Measurements from ENCODE around the gene ERFL.

ERFL gene

DNA sequence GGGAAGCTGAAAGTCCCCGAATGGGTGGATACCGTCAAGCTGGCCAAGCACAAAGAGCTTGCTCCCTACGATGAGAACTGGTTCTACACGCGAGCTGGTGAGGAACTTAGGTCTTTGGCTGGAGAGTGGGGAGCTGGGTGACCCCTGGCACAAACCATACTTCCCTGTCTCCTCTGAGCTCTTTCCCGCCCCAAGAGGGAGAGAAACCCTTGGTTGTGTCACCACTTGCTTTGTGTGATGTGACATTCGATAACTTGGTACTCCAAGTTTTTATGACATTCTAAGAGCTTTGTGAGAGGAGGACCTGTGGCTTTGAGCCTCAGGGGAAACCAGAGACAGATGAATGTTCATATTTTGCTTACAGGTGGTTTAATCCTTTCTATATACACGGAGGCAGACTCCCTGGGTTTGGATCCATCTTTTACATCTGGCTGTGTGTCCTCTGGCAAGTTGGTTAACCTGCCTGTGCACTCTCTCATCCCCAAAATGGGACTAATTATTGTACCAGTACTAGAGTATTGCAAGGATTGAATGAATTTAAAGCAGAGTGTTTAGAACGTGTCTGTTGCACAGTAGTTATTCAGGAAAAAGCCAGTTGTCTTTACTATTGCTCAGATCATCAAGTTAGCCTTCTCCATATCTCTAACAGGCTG, 67.0 kb downstream of the ERFL start:
- ChIA-PET POLR2A (interaction anchor here (0.6 to 3.9 kb wide), 8 partner anchors 10 to 97 kb away, joined by 3 to 118 read pairs (median 22); partner anchors contain the start of genes ARHGEF1 and RABAC1), CTCF (interaction anchor here (0.6 to 4.3 kb wide), 7 partner anchors 9 to 382 kb away, joined by 3 to 34 read pairs (median 10); no protein-coding TSS in a partner anchor)
- Histone ChIP-seq H3K27ac (ENCODE audit: extremely low read depth, low read depth, low read length) (peak overlapping the region; percentile 100), H3K9me3 (ENCODE audit: control insufficient read depth, insufficient read depth, low read depth, low read length) (no peaks in the 10 kb centered on the region), H3K36me3 (ENCODE audit: control insufficient read depth in 2 of 2, insufficient read depth in 1 of 2, low read length in 2 of 2) (peaks cover 56% of the 10 kb centered on the region in 2 experiments), H3K4me1 (ENCODE audit: control insufficient read depth, insufficient read depth, low read length) (peaks cover 28% of the 10 kb centered on the region), H3K4me3 (ENCODE audit: low read depth, low read length) (peak overlapping the region; percentile 89)
- TF ChIP-seq HOXD13 (CRISPR knock-in tag; IDR thresholded peaks at IDR 0.05; ENCODE audit: borderline replicate concordance) (no peak), PRDM1 (tag by site-specific recombination; IDR thresholded peaks at IDR 0.05) (no peak), ZNF335 (tag by site-specific recombination; conservative IDR thresholded peaks at IDR 0.05) (0 out of 2 replicates have a peak, but pooled peaks have one; percentile 21), ZNF830 (tag by site-specific recombination; IDR thresholded peaks at IDR 0.05; ENCODE audit: low read depth) (no peak), SCRT1 (tag by site-specific recombination; IDR thresholded peaks at IDR 0.05; ENCODE audit: borderline replicate concordance) (peak; percentile 97), ZNF664 (tag by site-specific recombination; IDR thresholded peaks at IDR 0.05) (no peak), ZNF341 (tag by site-specific recombination; IDR thresholded peaks at IDR 0.05; ENCODE audit: low read depth) (no peak), ZNF610 (tag by site-specific recombination; IDR thresholded peaks at IDR 0.05; ENCODE audit: borderline replicate concordance) (no peak), SCRT2 (tag by site-specific recombination; IDR thresholded peaks at IDR 0.05) (peak; percentile 95), ZNF214 (tag by site-specific recombination; IDR thresholded peaks at IDR 0.05; ENCODE audit: borderline replicate concordance) (no peak), ZSCAN30 (tag by site-specific recombination; IDR thresholded peaks at IDR 0.05) (no peak), IKZF3 (tag by site-specific recombination; IDR thresholded peaks at IDR 0.05) (no peak)
- TF ChIP-seq, protein P1, sequence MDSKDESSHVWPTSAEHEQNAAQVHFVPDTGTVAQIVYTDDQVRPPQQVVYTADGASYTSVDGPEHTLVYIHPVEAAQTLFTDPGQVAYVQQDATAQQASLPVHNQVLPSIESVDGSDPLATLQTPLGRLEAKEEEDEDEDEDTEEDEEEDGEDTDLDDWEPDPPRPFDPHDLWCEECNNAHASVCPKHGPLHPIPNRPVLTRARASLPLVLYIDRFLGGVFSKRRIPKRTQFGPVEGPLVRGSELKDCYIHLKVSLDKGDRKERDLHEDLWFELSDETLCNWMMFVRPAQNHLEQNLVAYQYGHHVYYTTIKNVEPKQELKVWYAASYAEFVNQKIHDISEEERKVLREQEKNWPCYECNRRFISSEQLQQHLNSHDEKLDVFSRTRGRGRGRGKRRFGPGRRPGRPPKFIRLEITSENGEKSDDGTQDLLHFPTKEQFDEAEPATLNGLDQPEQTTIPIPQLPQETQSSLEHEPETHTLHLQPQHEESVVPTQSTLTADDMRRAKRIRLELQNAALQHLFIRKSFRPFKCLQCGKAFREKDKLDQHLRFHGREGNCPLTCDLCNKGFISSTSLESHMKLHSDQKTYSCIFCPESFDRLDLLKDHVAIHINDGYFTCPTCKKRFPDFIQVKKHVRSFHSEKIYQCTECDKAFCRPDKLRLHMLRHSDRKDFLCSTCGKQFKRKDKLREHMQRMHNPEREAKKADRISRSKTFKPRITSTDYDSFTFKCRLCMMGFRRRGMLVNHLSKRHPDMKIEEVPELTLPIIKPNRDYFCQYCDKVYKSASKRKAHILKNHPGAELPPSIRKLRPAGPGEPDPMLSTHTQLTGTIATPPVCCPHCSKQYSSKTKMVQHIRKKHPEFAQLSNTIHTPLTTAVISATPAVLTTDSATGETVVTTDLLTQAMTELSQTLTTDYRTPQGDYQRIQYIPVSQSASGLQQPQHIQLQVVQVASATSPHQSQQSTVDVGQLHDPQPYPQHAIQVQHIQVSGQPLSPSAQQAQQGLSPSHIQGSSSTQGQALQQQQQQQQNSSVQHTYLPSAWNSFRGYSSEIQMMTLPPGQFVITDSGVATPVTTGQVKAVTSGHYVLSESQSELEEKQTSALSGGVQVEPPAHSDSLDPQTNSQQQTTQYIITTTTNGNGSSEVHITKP (tag by site-specific recombination; IDR thresholded peaks at IDR 0.05), result 0 out of 2 replicates have a peak, but pooled peaks have one; percentile 21

DNA sequence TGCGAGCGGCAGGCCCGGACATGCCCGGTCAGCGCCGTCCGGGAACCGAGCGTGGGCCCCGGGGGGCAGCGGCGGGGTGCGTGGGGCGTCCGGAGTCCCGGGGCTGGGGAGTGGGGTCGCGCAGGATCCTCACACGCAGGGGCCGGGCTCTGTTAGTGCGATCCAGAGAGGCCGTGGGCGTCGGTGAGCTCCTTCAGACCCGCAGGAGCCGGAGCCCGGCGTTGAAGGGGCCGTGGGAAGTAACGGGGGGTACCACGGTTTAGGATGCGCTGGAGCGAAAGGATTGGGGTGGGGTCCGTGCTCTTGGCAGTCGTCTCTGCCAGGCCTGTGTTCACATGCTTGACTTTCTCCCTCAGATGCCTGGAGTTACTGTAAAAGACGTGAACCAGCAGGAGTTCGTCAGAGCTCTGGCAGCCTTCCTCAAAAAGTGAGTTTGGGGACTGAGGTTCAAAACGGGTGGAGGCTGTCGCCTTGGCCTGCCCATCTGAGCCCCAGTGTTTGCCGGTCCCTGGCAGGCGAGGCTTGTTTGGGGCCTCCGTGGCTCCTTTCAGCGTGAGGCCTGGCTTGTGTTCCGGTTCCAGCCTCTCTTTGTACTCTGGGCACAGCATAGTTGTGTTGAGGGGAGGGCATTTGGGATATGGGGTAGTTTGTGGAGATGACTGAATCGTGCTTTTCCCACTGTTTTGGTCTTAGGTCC, 67.7 kb downstream of the ERFL start:
- peak overlapping the region; percentile 100 for H3K27ac ChIP-seq (ENCODE audit: extremely low read depth, low read depth, low read length)
- ChIA-PET POLR2A (interaction anchor here (0.6 to 3.9 kb wide), 23 partner anchors 11 to 1603 kb away, joined by 3 to 118 read pairs (median 5); partner anchors contain the start of genes ARHGEF1, DMAC2, DMRTC2 and GSK3A), CTCF (interaction anchor here (0.6 to 4.3 kb wide), 14 partner anchors 8 to 180 kb away, joined by 3 to 34 read pairs (median 6); no protein-coding TSS in a partner anchor)
- peaks cover 49 to 52% of the 10 kb centered on the region in 2 experiments for H3K36me3 ChIP-seq (ENCODE audit: control insufficient read depth in 2 of 2, insufficient read depth in 1 of 2, low read length in 2 of 2)
- H3K9me3 ChIP-seq (ENCODE audit: control insufficient read depth, insufficient read depth, low read depth, low read length), result no peaks in the 10 kb centered on the region
- peaks cover 27% of the 10 kb centered on the region for H3K4me1 ChIP-seq (ENCODE audit: control insufficient read depth, insufficient read depth, low read length)
- peak overlapping the region; percentile 89 for H3K4me3 ChIP-seq (ENCODE audit: low read depth, low read length)
- TF ChIP-seq ZBTB1 (tag by site-specific recombination; IDR thresholded peaks at IDR 0.05) (no peak), ZNF140 (tag by site-specific recombination; IDR thresholded peaks at IDR 0.05) (no peak), ZNF837 (tag by site-specific recombination; IDR thresholded peaks at IDR 0.05) (no peak), ZNF274 (IDR thresholded peaks at IDR 0.05; ENCODE audit: low read length) (no peak), ZNF274 (tag by site-specific recombination; IDR thresholded peaks at IDR 0.05; ENCODE audit: borderline replicate concordance) (0 out of 2 replicates have a peak, but pooled peaks have one; percentile 17), OVOL3 (tag by site-specific recombination; IDR thresholded peaks at IDR 0.05) (no peak), ZNF48 (tag by site-specific recombination; IDR thresholded peaks at IDR 0.05) (no peak), ZNF426 (tag by site-specific recombination; IDR thresholded peaks at IDR 0.05) (no peak), ZNF558 (tag by site-specific recombination; IDR thresholded peaks at IDR 0.05) (no peak), ZFP3 (tag by site-specific recombination; IDR thresholded peaks at IDR 0.05; ENCODE audit: low read depth) (no peak), ZNF366 (tag by site-specific recombination; conservative IDR thresholded peaks at IDR 0.05) (no peak)
- TF ChIP-seq, protein P2, sequence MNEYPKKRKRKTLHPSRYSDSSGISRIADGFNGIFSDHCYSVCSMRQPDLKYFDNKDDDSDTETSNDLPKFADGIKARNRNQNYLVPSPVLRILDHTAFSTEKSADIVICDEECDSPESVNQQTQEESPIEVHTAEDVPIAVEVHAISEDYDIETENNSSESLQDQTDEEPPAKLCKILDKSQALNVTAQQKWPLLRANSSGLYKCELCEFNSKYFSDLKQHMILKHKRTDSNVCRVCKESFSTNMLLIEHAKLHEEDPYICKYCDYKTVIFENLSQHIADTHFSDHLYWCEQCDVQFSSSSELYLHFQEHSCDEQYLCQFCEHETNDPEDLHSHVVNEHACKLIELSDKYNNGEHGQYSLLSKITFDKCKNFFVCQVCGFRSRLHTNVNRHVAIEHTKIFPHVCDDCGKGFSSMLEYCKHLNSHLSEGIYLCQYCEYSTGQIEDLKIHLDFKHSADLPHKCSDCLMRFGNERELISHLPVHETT (tag by site-specific recombination; IDR thresholded peaks at IDR 0.05), result no peak
- TF ChIP-seq, protein P3, sequence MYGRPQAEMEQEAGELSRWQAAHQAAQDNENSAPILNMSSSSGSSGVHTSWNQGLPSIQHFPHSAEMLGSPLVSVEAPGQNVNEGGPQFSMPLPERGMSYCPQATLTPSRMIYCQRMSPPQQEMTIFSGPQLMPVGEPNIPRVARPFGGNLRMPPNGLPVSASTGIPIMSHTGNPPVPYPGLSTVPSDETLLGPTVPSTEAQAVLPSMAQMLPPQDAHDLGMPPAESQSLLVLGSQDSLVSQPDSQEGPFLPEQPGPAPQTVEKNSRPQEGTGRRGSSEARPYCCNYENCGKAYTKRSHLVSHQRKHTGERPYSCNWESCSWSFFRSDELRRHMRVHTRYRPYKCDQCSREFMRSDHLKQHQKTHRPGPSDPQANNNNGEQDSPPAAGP (tag by site-specific recombination; IDR thresholded peaks at IDR 0.05), result no peak
- TF ChIP-seq, protein P4, sequence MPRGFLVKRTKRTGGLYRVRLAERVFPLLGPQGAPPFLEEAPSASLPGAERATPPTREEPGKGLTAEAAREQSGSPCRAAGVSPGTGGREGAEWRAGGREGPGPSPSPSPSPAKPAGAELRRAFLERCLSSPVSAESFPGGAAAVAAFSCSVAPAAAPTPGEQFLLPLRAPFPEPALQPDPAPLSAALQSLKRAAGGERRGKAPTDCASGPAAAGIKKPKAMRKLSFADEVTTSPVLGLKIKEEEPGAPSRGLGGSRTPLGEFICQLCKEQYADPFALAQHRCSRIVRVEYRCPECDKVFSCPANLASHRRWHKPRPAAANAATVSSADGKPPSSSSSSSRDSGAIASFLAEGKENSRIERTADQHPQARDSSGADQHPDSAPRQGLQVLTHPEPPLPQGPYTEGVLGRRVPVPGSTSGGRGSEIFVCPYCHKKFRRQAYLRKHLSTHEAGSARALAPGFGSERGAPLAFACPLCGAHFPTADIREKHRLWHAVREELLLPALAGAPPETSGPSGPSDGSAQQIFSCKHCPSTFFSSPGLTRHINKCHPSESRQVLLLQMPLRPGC (tag by site-specific recombination; IDR thresholded peaks at IDR 0.05), result no peak
